CD4-positive, alpha-beta T cell treated with Interleukin-4 for 4 hours (primary cell): ENCODE measurements around the gene CACNB2.
"Not testable (repeated sequence)": the region's sequence is repeated elsewhere in the genome, so short reads cannot be mapped to it uniquely, and the experiment has no call there.

Experiments used
- DNase-seq: peaks from one replicate; pipeline ENCODE4 v3.0.0-alpha.2; 2020

CACNB2 gene

DNA sequence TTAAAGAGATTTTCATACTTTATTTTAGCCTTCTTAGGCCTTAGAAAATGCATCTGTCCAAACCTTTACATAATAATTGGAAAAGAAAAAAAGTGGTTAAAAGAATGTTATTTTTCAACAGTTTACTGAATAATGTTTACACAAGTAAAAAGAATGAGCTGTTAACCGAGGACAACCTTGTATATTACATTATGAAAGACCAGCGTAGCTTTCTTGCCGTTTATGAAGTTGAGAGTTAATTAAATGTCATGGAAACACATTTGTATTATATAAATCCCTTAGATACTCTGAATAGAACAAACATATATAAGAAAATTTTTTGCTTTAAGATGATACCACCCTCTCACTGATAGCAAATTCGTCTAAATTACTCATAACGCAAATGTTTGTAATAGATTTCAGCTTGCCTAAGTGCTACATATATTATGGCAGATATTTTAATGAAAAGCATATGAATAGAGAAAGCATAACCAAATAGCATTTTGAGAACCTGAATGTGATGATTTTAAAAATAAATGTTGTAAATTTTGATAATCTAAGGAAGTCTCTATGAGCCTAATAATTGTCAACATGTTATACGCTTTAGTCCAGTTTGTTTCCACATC is 9.1 kb downstream of the CACNB2 start:
- no peak for DNase-seq

DNA sequence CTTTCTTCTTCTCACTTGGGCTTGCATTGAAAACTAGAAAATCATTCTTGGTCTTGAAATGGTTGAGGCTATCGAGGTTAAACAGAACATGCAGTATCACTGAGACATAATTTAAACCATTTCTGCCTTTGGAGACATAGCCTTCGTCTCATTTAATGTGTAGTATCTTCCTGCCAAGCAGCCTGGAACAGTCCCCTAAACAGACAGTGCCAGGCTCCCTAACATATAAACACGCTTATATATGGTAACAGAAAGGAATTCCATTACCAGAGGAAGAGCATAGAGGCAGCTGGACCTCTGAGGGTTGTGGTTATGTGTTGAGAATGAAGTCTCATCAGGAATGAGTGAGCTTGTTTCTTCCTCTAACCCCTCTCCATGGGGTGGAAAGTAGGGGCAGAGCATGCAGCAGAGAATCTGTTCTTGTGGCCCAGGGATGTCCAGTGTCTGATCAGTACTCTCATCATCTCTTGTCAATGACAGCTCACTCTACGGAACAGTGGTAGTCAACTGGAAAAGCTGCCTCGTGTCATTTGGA is 11.2 kb downstream of the CACNB2 start:
- DNase-seq, result no peak

DNA sequence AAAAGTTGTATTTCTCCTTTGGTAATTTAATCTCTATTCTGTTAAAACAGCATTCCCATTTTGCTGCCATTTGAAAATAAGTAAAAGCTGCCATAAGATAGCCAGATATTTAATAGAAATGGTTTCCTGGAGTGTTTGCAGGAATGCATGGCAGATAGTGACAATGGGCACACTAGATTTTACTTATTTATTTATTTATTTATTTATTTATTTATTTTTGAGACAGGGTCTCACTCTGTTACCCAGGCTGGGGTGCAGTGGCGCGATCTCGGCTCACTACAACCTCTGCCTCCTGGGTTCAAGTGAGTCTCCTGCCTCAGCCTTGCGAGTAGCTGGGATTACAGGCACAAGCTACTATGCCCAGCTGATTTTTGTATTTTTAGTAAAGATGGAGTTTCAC is 13.2 kb downstream of the CACNB2 start:
- not testable (repeated sequence) for DNase-seq

DNA sequence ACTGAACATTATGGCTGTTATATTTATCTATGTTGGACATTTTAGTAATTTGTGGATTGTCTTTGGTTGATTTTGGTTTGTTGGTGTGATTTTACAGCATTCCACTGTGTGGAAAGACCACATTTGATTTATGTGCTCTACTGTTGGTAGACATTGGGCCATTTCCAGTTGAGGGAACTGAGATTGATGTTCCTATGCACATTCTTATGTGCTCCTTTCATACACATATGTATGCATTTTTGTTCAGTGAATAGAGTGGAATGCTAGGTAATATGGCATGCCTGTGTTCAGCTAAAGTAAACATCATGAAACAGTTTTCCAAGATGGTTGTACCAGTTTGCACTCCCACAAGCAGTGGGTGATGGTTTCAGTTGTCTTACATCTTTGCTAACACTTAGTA is 15.1 kb downstream of the CACNB2 start:
- no peak for DNase-seq

DNA sequence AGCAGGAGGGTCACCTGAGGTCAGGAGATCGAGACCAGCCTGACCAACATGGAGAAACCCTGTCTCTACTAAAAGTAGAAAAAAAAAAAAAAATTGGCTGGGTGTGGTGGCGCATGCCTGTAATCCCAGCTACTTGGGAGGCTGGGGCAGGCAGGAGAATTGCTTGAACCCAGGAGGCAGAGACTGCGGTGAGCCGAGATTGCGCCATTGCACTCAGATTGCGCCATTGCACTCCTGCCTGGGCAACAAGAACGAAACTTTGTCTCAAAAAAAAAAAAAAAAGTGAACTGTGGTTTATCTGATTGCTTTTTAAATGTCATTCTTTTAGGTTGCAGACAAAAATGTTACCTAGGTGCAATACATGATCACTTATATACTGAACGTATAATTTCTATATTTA is 16.6 kb downstream of the CACNB2 start:
- not testable (repeated sequence) for DNase-seq

DNA sequence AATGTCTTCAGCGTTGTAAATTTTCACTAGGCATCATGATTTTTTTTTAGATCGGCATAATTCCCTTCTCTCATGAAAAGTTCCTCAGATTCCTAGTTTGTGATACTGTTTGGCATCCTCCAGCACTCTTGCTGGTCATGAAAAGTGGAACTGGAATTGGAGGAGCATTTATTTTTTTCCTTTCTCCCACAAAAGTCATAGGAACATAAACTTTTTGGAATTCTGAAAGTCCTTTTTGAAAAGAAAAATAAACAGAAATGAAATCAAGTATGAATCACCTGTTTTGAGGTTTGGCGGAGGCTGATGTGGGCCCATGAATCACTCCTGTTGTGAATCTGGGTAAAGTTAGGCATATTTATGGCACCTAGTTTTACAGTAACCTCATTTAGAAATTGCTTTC is 17.7 kb downstream of the CACNB2 start:
- no peak for DNase-seq

DNA sequence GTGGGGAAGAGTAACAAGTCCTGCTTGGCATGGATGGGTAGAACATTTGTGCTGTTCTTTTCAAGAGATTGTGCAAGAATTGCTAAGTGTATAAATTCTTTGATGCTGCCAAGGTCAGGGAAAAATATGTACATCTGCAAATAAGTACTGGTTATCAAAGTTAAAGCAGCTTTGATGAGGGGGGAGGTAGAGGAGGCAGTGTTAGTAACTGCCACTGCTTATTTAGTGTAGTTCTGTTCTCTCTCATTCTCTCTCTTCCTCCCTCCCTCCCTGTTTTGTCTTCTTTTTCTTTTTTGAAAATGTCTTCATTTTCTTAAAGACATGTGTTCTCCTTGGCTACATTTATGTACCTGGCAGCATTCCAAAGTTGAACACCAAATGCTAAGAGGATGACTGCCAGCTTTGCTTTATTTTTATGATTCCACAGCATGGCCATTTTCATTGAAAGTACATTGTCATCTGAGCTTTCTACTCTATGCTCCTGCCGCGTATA is 18.6 kb downstream of the CACNB2 start:
- DNase-seq, result no peak

DNA sequence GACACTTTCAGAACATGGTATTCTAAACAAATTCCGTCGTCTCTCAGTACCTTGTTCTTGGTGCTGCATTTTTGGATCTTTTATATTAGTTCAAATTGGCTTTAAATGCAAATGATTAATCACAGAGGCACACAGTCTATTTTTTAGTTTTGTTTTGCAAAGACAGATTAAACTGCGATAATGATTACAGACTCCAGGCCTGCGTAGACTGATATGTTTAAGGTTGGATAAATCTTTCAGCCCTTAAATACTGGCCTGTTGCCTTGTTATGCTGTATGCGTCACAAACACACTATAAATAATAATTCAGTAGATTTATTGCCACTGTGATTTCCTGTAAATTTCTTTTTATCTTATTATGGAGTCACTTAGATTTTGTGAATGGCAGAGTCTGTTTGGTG is 19.3 kb downstream of the CACNB2 start:
- no peak for DNase-seq

DNA sequence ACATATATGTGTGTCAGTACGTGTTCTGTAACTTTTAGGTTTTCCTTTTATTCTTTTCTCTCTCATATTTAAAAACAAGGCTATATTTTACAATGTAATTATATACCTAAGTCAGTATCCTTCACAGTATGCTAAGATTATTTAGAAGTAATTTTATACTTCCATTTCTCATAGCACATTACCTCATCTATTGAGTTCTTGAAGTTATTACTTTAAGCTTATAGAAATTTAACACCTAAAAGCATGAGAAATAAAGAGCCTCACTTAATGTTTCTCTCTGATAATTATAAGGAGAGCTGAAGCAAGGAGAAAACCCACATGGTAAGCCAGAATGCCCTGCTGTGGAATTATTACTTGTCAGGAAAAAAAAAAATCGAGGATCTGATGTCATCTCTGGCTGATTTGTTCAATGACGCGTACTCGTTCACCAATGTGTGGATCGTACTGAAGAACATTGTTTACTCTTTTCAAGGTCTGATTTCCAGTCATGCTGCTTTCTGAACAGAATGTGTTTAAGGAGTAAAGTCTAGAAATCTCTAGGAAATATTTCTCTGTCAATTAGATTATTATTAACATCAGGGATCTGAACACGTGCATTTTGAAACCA is 21.9 kb downstream of the CACNB2 start:
- no peak for DNase-seq

DNA sequence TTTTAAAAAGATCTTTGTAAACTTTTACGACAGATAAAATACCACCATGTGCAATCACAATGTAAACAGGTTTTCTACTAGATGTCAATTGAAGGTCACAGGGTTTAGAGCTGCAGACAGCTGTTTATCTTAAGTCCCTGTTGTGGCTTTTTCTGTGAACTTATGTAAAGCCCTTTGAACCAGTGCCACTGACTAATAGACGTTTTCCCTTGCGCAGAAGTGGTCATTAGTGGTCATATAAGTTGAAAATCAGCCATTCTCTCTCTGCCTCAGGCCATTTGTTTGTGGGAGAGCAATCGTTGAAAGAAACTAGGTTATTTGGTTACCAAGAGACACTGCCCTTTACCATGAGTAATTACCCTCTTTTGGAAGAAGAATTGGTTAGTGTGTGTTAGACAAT is 23.9 kb downstream of the CACNB2 start:
- no peak for DNase-seq

DNA sequence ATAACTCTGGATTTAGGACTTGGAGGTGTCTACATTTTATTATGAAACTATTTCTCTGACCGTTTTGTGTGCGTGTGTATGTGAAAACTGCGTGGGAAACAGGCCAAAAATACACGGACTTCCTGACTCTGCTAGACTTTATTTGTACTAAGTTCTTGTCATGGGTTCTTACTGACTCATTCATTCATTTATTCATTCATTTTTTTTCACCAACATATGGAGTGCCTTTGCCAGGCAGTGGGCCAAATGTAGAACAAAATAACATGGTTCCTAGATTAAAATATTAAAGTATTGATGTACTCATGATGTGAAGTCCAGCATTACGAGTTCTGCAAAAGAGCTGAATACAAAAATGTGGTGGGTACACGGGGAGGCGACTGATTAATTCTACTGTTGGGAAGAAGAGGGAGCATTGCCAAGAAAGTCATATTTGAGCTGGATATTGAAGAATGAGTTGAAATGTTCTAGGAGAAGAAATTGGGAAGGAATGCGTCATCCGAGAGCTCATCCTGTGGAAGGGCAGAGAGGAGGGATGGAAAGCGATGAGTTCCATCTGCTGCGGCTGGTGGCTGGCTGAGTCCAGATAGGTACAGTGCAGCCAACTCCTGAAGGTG is 24.6 kb downstream of the CACNB2 start:
- DNase-seq, result no peak

DNA sequence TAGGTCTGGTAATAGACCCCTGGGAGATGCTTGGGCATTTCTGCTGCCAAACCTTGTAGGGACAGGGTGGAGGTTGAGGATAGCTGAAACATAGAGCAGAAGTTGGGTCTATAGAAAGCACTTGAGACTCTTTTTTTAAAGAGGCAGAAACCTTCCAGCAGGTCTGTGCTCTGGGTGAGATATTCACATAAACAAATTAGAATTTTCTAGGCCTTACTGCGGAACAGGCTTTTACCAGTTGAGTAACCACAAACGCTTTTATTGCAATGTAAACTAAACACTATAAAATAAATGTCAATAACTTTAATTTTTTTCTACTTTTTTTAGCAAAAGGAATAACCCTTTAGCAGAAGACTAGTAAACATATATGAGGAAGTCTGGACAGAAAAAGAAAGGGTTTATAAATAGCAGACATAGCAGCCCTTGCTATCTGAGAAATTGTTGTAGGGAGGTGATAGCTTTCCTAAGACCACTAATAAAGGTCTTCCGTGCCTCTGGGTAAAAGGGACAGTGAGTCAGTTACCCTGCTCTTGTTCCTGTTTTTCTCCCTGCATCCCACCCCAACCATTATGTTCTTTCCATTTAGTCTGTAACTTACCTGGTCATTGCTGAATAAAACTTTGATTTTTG is 38.7 kb downstream of the CACNB2 start:
- DNase-seq, result no peak

DNA sequence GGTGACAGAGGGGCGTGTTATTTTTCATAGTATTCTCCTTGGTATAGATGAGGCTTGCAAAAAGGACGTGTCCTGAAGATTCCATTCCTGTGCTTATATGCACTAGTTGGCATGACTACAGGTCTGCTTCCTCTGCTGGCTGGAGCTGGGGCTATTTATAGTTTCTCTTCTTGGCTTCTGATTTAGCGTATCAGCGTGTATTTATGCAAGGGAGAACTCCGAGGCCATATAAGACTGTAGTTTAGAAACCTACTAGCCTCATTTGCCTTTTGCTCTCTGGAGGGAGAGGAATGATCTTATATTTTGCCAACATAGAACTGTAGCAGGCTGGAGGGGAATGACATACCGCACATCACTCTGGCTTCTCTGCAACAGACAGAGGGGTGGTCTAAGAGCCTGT is 39.7 kb downstream of the CACNB2 start:
- no peak for DNase-seq

DNA sequence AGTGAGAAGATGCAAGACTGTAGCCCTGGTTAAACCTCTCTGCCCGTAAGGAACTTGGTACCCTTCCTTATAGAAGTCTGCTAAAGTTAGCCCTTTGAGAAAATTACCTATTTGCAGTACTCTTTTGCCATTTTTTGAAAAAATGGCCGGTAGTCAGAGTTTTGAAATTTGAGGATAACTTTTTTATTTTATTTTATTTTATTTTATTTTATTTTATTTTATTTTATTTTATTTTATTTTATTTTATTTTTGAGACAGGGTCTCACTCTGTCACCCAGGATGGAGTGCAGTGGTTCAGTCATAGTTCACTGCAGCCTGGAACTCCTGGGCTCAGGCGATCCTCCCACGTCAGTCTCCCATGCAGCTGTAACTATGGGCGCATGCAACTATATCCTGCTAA is 41.2 kb downstream of the CACNB2 start:
- DNase-seq, result not testable (repeated sequence)

DNA sequence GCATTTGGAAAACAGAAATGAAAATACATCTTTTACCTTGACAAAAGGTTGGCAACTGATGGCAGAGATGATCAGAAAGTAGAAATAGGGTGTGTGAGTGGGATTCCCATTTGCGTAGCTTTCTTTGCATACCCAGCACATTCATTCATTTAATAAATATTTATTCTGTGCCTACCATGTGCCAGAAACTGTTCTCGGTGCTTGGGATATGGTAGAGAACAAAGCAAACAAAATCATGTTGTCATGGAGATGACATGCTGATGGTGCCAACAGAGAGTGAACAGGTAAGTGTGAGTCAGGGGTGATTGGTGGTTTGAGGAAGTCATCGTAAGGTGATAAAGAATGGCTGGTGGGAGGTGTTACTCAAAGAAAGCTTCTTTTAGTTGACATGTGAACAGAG is 45.4 kb downstream of the CACNB2 start:
- no peak for DNase-seq

DNA sequence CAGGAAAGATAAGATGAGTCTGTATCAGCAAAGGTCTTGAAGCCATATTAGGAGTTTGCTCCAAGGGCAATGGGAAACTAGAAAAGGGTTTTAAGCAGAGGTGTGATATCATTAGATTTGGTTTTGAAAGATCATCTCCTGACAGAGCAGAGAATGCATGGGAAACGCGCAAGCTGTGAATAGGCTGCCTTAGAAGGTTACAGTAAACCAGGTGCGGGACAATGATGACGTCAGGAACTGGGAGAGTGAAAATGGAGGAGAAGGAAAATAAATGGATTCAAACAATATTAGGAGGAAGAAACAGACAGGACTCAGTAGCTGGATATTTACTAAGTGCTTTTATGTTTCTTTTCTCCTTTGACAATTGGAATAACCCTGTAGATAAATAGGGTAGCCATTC is 50.6 kb downstream of the CACNB2 start:
- no peak for DNase-seq

DNA sequence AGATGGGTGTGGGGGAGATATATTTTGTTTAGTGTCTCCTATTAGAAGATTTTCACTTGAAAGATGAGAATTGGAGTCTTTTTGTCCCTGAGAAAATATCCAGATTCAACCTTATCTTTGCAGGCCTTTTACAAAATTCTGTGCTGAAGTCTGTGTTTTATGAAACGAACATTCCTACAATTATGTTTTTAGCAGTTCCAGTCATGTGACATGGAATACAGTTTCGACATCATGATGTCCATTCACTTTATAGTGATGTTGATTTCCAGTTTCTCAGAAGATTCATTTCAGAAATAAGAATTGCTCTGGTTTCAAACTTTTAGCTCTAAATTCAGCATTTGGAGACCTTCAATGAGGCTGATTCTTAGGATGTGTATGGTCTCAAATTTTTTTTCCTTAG is 54.4 kb downstream of the CACNB2 start:
- no peak for DNase-seq

DNA sequence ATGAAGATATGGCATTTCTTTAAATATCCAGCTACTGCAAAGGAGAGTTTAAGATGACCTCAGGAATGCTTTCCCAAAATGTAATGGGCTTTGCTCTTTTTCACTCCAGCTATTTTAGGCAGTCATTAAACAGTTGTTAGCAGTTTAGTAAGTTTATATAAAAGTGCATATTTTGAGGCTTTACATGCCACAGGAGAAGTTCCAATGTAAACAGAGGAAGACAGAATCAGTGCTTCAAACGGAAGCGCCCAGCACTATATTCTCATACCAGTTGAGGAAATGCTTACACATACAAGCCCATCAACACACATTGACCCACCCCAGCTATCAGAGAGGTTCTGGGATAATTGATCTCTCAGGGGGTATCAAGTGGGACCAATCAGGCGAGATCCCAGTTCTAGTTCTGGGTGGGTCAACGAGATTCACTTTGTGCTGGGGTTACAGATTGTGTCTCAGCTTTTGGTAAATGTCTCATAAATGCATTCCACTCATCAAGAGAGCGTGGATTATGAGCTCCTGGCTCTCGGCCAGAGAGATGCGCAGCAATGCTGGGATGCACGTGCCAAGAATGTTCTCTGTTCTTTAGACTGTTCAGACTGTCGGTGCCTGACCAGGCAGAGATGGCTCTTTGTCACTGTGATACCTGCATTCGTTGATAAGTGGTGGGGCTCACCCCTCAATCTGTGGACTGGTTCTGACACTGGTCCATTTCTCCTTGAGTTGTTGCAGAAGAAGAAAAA is 55.0 kb downstream of the CACNB2 start:
- no peak for DNase-seq

DNA sequence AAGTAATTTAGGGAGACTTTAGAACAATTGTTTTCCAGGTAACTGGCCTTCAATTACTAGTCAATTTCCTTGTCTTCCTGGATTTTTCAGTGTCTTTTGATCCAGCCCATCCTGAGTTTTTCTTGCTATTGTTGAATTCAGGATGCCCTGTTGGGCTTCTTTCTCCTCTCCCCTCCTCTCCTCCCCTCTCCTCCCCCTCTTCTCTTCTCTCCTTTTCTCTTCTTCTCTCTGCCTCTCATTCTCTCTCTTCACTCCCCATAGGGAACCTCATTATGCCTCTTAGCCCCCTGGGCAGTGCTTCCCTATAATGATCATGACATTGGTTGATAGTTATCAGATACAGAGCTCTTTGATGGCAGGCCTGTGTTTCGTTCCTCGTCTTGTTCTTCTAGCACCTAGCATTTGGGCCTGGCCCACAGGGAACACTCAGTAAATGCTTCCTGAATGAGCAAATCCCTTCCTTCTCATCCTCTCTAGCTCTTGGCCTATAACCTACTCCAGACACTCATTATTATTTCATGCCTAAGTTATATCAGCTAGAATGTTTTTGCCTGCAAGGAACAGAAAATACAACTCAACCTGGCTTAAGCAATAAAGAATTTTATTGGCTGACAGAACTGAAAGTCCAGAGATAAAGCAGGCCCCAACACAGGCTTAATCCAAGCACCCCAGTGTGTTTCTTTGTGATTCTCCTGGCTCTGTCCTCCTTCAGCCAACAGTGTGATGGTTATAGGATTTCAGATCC is 56.8 kb downstream of the CACNB2 start:
- no peak for DNase-seq

DNA sequence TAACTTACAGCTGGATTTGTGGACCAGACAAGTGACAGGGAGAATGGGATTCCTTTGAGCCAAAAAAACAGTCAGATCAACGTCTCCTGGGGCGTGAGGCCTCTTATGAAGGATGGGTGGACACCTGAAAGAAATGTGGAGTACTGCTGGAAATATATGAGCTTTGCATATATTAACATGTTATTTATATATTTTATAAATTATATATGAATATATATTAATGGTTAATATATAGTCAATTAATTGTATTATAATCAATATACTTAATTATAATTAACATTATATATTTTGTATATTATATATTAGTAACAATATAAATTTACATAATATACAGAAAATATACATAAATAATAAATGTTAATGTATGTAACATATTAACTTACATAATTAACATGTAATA is 57.5 kb downstream of the CACNB2 start:
- no peak for DNase-seq

DNA sequence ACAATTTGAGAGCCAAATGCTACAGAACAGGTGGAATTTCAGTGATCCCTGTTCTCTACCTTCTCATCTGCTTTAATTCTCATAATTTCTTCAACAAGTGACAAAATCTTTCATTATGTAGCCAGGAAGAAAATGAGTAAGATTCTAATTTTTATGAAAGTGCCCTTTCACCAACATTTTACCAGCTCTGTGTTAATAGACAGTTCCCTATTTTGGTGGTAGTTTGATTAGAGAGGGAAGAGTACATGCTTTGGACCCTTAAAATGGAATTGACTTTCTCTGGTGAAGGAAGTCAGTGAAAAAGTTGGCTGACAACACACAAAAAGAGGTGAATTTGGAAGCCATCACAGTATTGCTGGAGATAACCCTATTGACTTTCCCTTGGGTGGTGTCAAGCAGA is 61.7 kb downstream of the CACNB2 start:
- DNase-seq, result no peak

DNA sequence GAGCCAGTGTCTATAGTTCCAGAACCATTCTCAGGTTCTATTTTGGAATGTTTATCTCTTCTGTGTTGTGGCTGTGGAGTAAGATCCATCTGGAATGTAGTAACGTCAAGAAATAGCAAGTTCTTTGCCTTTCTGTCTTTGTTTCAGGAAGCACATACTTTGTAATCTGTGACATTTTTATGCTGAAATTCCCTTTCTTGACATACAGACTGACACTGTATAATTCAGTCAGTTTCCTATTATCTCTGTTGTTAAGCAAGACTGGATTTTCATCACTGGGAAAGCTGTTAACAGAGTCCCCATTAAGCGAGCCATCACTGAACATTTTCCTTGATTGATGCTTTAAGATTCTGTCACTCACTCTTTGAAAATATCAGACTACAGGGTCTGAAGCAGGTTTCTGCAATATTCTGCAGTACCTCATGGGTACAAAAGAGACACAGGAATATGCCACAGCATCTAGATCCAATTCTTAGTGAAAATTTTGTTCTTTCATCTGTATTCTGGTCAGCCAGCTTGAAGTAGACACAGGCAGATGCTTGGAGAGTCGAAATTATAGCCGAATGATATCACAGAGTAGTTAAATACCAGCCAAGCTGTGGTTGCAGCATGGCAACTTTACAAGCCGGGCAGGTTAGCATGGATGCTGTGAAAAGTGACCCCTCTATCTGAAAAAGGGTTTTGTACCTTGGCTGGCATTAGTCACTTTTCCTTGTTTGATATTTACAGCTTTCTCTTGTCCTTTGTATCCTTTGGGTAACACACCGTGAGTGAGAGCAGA is 62.6 kb downstream of the CACNB2 start:
- DNase-seq, result no peak
